DMS 273 (cell line): ENCODE measurements around the gene CALR3.
"Not testable (repeated sequence)": the region's sequence is repeated elsewhere in the genome, so short reads cannot be mapped to it uniquely, and the experiment has no call there.

ENCODE experiments used
- DNase-seq: peaks from one replicate; lab custom pipeline; 2025; ENCODE audit not compliant: unreplicated experiment; lab: John Stamatoyannopoulos, UW

CALR3 gene

DNA sequence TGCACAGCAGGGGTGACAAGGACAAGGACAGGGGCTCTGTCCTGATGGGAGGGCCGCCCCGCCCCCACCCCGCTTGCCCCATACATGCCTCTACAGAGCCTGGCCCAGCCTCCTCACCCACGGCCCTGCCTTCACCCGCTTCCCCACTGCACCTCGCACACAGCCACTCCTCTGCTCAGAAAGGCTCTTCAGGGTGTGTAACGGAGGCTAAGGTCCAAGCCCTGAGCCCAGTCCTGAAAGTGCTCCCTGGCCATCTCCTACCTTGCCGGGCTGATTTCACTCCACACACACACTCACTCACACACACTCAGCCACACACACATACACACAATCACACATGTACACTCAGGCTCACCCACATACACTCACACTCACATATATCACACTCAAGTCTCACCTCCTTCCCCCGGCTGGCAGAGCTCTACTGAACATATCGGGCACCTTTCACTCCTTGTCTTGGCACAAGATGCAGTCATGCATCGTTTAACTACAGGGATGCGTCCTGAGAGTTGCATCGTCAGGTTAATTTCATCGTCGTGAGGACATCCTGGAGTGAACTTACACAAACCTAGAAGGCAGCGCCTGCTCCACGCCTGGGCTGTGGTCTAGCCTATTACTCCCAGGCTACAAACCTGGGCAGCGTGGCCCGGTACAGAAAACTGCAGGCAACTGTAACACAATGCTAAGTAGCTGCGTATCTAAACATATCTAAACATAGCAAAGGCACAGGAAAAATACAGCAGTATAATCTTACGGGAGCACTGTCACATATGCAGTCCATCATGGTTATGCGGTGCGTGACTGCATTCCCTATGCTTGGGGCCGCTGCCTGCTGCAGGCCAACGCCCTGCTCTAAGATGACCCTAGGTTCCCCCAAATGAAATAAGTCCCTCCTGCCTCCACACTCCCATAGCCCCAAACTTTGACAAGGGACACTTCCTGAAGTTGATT, 37.3 kb downstream of the CALR3 start:
- DNase-seq = peak; percentile 22

DNA sequence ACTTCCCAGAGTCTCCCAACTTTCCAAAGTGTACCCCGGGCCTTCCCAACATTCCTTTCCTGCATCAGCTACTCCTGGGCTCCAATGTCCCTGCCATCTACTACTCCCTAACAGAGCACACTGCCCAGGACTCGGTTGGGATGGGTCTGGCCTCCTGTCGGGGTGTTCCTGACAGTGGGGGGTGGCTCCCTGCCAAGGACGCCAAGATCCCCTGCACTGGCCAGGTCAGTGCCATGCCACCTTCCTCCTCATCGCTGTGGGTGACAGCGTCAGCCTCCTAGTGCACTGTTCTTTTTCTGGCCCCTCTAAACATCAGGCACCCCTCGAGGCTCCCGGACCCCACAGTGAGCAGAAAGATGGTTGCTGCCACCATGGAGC, 38.0 kb downstream of the CALR3 start:
- DNase-seq = no peak

DNA sequence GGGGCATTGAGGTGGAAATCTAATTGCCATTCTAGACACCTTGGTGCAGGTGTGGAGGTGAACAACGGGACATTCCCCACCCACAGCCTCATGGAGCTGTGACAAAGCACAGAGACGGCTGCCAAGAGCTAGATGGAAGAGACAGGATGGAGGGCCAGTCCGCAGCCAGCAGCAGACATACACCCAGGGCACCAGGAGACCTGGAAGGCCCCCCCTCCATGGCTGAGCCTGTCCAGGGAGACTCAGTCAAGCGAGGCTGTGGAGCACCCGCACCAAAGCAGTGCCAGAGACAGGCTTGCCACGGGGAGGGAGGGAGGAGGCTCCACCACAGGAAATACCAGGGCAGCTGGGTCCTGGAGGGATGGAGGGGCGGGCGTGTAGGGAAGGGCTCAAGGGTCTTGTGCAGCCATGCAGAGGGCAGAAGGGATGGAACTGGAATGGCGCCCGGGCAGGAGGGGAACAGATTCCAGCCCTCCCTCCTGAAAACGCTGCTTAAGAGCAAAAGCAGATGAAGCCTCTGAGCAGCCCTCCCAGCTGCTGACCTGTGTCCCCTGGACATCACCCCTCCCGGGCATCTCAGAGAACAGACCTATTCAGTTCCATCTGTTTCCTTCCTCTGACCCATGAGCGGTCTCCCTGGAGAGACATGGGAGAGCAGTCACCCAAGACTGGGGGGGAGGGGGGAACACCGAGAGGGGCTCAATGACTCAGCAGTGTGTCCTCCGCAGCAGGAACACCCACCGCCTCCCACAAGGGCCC, 38.6 kb downstream of the CALR3 start:
- peak; percentile 92 for DNase-seq

DNA sequence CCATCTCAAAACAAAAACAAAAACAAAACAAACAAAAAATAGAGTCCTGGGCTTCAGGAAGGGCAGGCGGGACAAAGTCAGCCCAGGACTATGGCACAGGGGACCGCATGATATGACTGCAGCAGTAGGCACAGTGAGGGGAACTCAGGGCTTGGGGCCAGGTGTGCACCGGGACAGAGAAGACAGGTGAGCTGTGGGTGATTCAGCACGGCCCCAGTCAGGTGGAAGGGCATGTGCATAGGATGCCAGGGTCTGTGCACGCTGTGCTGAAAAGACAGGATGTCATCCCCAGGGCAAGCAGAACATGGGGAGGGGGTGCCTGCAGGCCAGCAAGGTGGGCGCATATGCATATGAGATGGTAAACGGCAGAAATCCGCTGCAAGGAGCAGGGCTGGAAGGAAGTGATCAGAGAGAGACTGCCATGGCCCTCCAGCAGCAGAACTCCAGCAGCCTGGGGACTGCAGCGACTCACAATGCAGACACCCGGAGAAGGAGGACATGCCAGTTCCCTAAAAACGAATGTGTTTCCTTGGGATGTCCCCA, 39.2 kb downstream of the CALR3 start:
- DNase-seq = no peak

DNA sequence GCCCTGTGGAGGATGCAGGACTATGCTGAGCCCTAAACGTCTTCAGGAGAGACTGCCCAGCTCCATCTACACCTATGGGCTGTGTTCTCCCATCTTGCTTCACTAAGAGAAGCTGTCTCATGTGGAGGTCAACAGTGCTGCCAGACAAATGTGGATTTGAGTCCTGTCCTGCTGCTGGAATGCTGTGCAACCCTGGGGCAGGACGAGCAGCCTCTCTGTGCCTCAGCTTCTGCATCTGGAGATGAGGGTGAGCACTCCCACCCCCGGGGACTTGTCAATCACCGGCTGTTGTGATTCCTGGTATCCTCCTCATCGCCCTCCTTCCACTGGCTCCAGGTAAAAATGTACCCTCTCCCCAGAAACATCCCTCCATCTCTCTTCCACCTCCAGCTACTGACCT, 40.5 kb downstream of the CALR3 start:
- DNase-seq = no peak

DNA sequence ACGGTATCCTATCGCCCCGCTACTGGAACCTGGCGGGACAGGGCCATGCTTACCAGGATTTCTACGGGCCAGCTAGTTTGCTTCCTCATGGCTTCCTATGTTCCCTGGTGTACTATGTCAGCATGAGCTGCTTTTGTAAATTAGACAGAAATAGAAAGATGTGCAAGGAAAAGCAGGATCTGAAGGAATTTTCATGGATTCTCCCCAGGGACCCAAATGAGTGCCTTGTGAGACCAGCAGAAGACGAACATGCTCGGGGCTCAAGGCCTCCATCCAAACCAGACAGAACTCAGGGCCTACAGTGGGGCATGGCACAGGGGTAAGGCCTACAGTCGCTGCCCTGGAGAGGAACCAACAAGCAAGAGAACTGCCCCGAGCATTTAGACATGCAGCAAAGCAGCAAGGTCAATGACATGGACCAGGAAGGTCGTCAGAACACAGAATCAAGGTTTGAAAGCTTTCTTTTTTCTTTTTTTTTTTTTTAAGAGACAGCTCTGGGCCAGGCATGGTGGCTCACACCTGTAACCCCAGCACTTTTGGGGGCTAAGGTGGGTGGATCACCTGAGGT, 41.5 kb downstream of the CALR3 start:
- no peak for DNase-seq

DNA sequence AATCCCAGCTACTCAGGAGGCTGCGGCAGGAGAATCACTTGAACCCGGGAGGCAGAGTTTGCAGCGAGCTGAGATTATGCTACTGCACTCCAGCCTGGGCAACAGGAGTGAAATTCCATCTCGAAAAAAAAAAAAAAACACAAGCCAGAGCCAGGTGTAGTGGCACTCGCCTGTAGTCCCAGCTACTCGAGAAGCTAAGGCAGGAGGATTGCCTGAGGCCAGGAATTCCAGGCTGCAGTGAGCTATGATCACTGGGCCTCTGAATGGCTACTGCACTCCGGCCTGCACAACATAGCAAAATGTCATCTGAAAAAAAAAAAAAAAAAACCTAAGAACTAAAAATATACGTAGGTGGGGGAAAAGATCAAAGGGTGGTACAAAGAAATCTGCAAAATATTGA, 43.6 kb downstream of the CALR3 start:
- DNase-seq = no peak

DNA sequence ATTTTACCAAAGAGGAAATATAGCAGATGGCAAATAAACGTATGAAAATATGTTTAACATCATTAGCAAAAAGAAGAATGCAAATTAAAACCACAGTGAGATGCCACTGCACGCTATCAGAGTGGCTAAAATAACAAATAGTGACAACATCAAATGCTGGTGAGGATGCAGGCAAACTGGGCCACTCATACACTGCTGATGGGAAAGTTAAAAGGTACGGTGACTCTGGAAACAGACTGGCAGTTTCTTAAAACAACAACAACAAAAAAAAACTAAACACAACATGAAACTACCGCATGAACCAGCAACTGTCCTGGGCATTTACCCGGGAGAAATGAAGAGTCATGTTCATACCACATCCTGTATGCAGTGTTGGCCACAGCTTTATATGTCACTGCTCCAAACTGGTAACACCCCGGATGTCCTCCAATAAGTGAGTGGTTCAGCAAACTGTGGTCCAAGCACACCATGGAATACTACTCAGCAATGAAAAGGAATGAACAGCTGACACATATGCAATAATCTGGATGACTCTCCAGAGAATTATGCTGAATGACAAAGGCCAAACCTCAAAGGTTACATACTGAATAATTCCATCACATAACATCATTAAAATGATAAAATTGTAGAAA, 46.5 kb downstream of the CALR3 start:
- DNase-seq = no peak

DNA sequence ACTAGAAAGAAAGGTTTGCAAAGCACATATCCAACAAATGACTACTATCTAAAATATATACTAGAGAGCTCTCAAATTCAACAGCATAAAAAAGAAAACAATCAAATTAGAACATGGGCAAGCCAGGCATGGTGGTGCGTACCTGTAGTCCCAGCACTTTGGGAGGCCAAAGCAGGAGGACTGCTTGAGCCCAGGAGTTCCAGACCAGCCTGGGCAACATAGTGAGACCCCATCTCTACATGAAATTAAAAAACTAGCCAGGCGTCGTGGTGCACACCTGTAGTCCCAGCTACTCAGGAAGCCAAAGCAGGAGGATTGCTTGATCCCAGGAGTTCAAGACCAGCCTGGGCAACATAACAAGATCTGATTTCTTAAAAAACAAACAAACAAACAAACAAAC, 47.1 kb downstream of the CALR3 start:
- DNase-seq = not testable (repeated sequence)

DNA sequence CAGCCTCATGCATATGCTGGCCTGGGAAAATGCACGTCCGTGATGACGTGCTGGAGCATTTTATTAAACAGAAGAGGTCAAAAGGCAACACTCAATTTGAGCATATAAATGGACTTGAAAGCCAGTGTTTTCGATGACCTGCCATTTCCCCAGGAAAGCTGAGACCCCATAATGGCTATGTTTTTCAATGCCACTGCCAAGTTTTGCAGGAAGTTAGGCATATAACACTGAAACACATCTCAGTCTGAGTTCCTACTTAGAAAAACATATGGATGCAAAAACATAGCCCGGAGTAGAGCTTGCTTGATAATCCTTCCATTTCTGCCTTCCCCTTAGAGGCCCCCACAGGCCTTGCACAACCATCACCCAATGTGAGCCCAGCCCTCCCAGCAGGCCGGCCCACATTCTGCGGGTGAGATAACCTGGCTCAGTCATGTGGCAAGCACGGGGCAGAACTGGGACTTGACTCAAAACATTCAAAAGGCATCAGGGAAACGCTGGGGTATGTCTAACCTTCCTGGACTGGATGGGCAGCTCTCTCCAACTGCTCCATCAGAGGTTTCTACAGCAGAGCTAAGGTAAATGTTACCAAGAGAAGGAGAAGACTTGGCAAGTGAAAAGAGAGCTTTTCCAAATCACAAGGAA, 49.1 kb downstream of the CALR3 start:
- DNase-seq = peak; percentile 40

DNA sequence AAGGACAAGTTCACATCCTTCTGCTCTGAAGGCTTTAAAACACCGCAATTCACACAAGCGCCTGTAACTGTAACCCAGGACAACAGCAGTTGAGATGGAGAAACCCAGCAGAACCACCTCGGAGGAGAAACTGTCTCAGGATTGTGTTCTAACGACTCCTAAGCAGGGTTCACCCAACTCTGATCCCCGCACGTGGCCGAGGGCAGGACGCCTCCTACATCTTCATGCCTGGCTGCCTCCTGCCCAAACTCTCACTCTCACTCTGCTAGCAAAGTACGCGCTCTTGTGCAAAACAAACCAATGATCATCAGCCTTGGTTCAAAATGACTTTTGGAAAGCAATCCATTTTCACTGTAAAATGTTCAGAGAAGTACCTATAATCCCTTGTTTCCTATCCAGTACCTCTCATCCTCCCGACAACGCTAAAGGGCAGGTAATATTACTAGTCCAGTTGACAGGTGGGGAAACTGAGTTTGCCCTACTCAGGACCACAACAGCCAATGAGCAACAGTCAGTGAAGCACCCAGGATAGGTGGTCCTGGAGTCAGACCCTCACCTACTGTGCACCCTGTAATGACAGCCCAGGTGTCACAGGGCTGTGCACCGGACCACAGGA, 49.8 kb downstream of the CALR3 start:
- no peak for DNase-seq

DNA sequence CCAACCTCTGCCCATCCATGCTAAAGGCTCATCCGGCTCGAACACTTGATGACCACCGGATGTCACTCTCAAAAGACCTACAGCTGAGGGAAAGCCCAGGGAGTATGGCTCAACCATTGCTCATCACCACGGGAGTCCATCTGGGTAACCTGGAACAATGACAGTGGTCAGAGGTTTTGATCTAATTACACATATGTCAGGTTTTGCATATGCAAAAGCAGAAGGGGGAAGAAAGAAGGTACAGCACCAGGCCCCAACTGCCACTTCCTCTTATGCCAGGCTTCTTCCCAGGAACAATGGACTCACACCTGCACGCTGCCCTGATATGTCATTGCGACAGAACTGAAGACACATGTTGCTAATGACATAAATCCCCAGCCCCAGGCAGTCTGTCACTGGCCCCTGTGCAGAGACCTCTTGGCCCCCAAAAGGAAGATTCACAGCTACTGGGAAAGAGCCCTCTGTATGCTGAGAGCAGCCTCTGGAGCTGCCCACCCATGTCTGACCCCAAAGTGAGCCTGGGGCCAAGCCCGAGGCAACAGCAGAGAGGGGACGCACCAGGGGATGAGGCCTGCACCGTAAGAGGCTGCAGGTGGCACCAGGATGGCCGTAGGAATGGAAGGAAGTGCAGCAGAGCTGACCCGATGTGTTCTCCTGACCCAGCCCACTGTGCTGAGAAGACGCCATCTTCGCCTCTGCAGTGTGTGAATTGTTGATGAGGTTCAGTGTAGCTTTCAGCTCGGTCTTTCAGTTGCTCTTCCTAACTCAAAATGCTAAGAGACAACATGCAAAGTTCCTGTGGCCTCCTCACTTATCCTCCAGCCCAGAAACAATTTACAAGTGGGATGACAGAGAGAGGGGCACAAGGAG, 50.5 kb downstream of the CALR3 start:
- no peak for DNase-seq

DNA sequence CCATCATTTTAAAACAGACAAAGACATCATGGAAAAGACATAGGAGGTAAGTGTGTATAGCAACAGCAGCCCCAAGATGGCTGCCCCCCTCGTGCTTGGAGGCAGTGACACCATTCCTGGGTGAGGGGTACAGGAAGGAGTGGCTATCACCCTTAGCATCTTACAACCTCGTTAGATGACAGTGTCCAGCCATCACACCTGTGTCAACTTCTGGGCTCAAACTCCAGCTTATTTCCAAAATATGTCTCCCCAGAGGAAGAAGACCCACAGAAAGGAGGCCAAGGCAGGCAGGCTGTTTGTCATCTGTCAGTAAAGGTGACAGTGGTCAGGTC, 51.7 kb downstream of the CALR3 start:
- DNase-seq = no peak

DNA sequence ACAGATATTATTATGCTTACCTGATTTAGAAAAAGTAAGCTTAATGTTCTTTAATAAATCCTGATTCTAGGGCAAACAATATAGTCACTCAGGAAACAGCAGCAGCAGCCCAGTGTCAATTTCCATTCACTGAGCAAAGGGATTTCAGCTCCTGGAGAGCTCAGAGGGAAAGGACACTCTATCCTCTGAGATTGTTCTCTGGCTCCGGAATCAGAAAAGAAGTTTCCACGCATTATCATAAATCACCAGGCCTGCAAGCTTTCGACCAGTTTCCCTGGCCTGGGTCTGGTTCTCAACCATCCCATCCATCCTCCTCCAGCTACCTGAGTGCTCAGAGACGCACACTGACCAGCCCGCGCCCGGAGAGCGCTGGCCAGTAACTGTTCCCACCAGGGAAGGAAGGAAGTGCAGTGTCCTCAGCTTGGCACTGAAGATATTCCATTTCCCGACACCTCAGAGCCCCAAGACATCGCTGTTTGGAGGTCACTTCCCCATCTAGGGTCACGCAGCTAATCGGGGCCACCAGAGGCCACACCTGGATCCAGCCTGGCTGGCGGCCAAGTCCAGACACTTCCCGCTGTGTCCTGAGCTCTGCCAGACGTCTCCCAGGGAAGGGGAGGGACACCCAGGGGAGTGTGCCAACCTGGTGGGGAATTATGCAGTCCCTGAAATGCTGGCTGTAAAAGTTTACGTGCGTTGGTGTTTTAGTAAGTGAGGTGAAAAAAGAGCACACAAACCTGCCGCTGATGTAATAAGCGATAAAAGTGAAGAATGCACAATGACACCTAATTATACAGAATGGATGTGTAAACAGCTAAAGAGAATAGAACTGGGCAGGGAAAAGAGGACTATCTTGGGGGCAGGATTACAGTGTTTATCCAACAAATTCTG, 53.3 kb downstream of the CALR3 start:
- peak; percentile 46 for DNase-seq

DNA sequence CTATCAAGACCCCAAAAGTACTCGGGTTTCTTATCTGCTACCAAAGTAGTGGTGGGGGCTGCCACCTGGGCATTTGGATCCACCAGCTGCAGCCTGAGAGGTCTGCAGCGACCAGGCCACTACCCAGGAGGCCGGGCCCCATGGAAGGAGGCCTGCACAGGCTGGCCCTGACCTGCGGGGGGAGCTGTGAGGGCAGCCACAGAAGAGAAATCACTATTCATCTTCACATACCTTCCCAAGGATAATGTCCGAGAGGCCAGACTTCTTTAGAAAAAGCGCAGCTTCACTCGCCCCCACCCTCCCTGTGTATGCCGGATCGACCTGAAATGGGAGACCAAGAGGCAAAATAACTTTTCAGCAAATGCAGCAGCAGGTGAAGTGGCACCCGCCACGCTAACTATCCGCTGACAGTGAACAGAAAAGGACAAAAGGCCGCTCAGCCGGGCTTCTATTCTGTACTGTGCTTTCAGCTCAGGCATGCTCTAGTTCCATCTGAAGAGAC, 54.3 kb downstream of the CALR3 start:
- peak; percentile 61 for DNase-seq

DNA sequence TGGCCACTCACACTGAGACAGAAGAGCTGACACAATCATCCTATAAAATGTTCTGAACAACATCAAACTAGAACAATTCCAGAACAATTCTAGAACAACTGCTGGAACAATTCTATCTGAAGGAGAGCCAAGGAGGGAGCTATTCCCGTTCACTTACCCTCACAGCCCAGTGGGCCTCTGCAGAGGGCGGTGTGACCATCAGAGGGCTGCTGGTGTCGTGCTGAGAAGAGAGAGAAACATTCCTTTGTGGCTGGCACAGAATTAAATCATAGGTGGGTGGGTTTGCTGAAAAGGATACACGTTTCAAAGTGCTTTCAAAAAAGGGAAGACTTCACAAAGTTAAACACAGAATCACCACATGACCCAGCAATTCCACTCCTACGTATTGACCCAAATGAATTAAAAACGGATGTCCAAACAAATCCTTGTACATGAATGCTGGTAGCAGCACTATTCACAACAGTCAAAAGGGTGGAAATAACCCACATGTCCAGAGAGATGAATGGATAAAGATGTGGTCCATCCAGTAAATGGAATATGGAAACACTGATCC, 59.1 kb downstream of the CALR3 start:
- DNase-seq = no peak

DNA sequence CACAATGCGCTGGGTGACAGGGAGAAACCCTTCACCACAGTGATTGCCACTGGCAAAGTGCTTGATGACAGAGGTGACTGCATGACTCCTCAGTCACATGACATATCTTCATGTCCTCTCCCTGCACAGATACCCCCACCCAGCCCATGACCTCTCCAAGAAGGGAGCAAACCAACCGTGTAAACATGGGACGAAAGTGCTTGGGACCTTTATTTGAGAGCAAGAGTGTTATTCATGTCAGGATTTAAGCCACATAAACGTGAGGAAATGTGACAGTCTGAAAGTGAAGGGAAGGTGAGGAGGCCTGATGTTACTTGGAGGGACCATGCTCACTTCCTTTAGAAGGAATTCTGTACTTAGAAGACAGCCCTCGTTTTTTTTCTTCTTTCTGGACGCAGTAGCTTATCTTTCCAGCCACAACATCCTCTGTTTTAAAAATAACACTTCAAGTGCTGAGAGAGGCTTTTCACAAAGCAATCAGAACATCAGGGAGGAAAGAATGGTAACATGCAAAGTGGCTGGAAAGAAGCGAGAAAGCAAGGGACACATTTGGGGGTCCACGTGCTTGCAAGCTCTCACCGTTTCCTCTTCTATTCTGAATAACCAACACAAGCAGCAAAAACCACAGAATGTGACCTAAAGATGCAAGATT, 59.8 kb downstream of the CALR3 start:
- DNase-seq = no peak
